Tibial nerve (tissue), 4 donors: ENCODE measurements around the gene TIAM1. TPM values are rescaled to one million over a fixed set of nuclear protein-coding genes. Genes with fewer than 3 reads are reported as not detected.

Experiments used
- DNase-seq, 2 donors: peaks; one replicate each; pipeline ENCODE4 v3.0.0-alpha.2; 2019; ENCODE audit warnings: low spot score in 2 of 2
- H3K27ac ChIP-seq, 4 donors: fragments of 200-600 bp; sonication (generic) in 3 of 4; one replicate each; pipeline ENCODE4 v1.5.1; 2017 to 2019; ENCODE audit warnings: mild to moderate bottlenecking in 1 of 4
- H3K27me3 ChIP-seq, 2 donors: fragments of 200-600 bp; sonication (generic) in 1 of 2; one replicate each; pipeline versions ENCODE4 v1.5.1 to v1.6.0; 2017 to 2019
- H3K36me3 ChIP-seq, 3 donors: fragments of 200-600 bp; sonication (generic); one replicate each; pipeline ENCODE4 v1.5.1; 2018 to 2019
- H3K4me1 ChIP-seq, 4 donors: fragments of 200-600 bp; sonication (generic) in 3 of 4; one replicate each; pipeline ENCODE4 v1.5.1; 2017 to 2019
- H3K4me3 ChIP-seq, 4 donors: fragments of 200-600 bp; sonication (generic) in 3 of 4; one replicate each; pipeline ENCODE4 v1.5.1; 2017 to 2019; ENCODE audit warnings: mild to moderate bottlenecking in 1 of 4, moderate library complexity in 1 of 4
- H3K9me3 ChIP-seq, 4 donors: fragments of 200-600 bp; sonication (generic) in 3 of 4; one replicate each; pipeline ENCODE4 v1.5.1; 2017 to 2019
- EP300 ChIP-seq, 2 donors: sonication (generic); formaldehyde crosslinking; IDR thresholded peaks; one replicate each; pipeline ENCODE4 v1.6.1; 2017; ENCODE audit warnings: antibody characterized with exemption in 2 of 2, mild to moderate bottlenecking in 1 of 2
- POLR2A ChIP-seq, 2 donors: fragments of 450-650 bp; IDR thresholded peaks; one replicate each; pipeline ENCODE4 v1.6.1; 2017; ENCODE audit warnings: antibody characterized with exemption in 2 of 2, mild to moderate bottlenecking in 2 of 2, moderate library complexity in 2 of 2
- WGBS, 2 donors: methylation state at CpG; one replicate each; pipeline ENCODE4 v1.1.5; 2018; 5-methylcytosine and 5-hydroxymethylcytosine counted together
- total RNA-seq, 4 donors: library from RNA; depleted of rRNA; stranded (reverse); fragments of >200 nt; gene quantifications; one replicate each; pipeline ENCODE4 v1.1.0, GENCODE V29; 2016
- TF ChIP-seq, protein P1 (sequence below), 5 experiments: fragments of 200-600 bp in 3 of 5; fragments of 450-650 bp in 2 of 5; sonication (generic) in 3 of 5; IDR thresholded peaks; one replicate each; pipeline ENCODE4 v1.5.1; 2016 to 2019; ENCODE audit warnings: antibody characterized with exemption in 5 of 5, mild to moderate bottlenecking in 3 of 5, moderate library complexity in 2 of 5

The TIAM1 gene
- total RNA-seq, 4 donors from 2014 or later, result 25.3 to 44.7 (median 31.6) TPM

DNA sequence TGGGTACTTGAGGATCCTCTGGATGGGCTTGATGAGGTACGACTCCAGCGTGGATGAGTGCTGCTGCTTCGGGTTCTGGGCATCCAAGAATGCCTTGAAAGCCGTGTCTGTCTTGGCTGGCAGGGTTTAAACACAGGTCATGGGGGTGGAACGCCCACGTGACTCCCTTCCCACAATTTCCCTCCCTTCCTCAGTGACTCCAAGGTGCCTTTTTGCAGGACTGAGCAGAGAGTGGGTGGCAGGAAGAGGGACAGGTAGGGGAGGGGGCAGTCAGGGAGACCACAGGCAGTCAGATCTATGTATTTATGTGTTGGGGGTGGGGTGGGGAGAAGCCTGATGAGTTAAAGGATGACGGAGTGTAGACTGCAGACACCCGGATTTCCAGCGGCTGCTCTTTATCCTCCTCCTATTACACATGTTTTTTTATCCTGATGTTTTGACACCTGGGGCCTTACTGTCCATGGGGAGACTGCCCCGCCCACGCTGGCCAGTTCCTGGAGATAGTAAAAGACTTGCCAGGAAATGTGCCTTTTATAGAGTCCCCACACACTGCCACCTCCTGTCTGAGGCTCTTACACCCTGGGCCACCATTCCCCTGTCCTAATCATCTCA lies 202.6 kb downstream of the TIAM1 start:
- TF ChIP-seq POLR2A (IDR thresholded peaks at IDR 0.05), result no peak
- TF ChIP-seq EP300 (IDR thresholded peaks at IDR 0.05), result no peak
- TF ChIP-seq, protein P1, sequence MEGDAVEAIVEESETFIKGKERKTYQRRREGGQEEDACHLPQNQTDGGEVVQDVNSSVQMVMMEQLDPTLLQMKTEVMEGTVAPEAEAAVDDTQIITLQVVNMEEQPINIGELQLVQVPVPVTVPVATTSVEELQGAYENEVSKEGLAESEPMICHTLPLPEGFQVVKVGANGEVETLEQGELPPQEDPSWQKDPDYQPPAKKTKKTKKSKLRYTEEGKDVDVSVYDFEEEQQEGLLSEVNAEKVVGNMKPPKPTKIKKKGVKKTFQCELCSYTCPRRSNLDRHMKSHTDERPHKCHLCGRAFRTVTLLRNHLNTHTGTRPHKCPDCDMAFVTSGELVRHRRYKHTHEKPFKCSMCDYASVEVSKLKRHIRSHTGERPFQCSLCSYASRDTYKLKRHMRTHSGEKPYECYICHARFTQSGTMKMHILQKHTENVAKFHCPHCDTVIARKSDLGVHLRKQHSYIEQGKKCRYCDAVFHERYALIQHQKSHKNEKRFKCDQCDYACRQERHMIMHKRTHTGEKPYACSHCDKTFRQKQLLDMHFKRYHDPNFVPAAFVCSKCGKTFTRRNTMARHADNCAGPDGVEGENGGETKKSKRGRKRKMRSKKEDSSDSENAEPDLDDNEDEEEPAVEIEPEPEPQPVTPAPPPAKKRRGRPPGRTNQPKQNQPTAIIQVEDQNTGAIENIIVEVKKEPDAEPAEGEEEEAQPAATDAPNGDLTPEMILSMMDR (IDR thresholded peaks at IDR 0.05), result no peak
- Histone ChIP-seq H3K36me3 (no peaks in the 10 kb centered on the region), H3K27ac (no peak overlapping the region), H3K4me1 (peaks cover 0 to 14% (median 0%) of the 10 kb centered on the region in 4 donors), H3K4me3 (no peak overlapping the region), H3K9me3 (no peaks in the 10 kb centered on the region), H3K27me3 (no peaks in the 10 kb centered on the region)
- 50 to 59% methylated on average over 11 of the region's 11 CpGs for WGBS, 2 donors
- no peak for DNase-seq

DNA sequence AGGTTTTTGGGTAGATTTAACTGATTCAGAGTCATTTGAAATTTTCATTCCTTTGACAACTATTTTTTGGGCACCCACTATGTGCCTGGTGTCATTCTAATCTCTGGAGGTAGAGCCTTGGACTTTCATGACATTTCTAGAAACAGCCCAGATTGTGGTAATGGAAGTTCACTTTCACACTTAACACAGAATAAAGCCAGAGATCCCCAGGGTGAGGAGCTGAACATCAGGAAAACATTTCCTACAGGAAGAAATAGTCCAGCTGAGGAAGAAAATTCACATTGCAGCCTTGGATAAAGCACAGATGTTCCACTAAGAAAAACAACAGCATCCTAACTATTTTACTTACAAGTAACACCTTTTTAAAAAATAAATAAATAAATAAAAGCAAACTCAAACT lies 203.4 kb downstream of the TIAM1 start:
- H3K4me1 ChIP-seq, result peaks cover 0 to 14% (median 0%) of the 10 kb centered on the region in 4 donors
- H3K27ac ChIP-seq, result no peak overlapping the region
- TF ChIP-seq, protein P1 (IDR thresholded peaks at IDR 0.05), result no peak
- TF ChIP-seq EP300 (IDR thresholded peaks at IDR 0.05) (no peak), POLR2A (IDR thresholded peaks at IDR 0.05) (no peak)
- no peaks in the 10 kb centered on the region for H3K27me3 ChIP-seq
- no peak for DNase-seq
- H3K9me3 ChIP-seq, result no peaks in the 10 kb centered on the region
- no peak overlapping the region for H3K4me3 ChIP-seq
- no peaks in the 10 kb centered on the region for H3K36me3 ChIP-seq

DNA sequence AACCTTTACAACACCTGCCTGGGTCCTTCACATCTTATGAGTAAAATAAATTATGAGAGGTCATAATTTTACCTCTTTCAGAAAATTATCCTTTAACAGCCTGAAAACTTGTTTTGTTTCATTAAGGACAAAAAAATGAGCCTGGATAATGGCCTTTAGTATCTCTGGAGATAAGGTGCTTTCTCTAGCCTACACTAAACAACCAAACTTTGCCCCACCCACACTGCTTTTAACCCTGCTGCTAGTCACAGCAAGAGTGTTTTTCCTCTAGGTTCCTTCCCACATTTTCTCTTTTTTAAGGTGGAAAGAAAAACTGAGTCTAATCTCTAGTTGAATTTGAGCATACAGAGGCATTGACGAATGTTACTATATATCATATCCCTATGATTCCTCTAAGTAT lies 204.0 kb downstream of the TIAM1 start:
- WGBS, 2 donors, result 76 to 82% methylated on average over 1 of the region's 1 CpG
- Histone ChIP-seq H3K4me3 (no peak overlapping the region), H3K9me3 (no peaks in the 10 kb centered on the region), H3K27ac (no peak overlapping the region), H3K27me3 (no peaks in the 10 kb centered on the region), H3K4me1 (peaks cover 0 to 19% (median 0%) of the 10 kb centered on the region in 4 donors), H3K36me3 (no peaks in the 10 kb centered on the region)
- DNase-seq, result no peak
- TF ChIP-seq EP300 (IDR thresholded peaks at IDR 0.05) (no peak), POLR2A (IDR thresholded peaks at IDR 0.05) (no peak)
- TF ChIP-seq, protein P1 (IDR thresholded peaks at IDR 0.05), result no peak

DNA sequence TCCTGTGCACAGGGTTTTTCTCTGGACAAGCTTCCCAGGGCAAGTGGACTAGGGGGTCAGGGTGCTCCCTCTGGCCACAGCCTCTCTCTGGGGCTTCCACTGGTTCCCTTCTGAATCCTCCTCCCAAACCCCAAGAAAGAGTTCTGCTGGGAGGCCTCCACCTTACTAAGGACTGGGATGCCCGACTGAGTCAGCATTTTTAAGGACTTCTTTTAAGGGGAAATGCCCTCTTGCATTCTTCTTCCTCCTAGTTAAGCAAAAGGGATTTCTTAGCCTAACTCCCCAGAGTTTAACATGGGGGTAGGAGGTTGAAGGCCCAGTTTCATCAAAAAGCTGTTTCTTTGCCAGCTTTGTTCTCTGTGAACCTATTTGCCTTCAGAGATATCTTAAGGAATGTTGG lies 206.1 kb downstream of the TIAM1 start:
- Histone ChIP-seq H3K36me3 (no peaks in the 10 kb centered on the region), H3K9me3 (no peaks in the 10 kb centered on the region), H3K27me3 (no peaks in the 10 kb centered on the region), H3K27ac (no peak overlapping the region), H3K4me1 (peaks cover 0 to 22% (median 0%) of the 10 kb centered on the region in 4 donors), H3K4me3 (no peak overlapping the region)
- TF ChIP-seq EP300 (IDR thresholded peaks at IDR 0.05) (no peak), POLR2A (IDR thresholded peaks at IDR 0.05) (no peak)
- TF ChIP-seq, protein P1 (IDR thresholded peaks at IDR 0.05), result no peak
- DNase-seq, result no peak
- 40 to 67% methylated on average over 1 of the region's 1 CpG for WGBS, 2 donors

DNA sequence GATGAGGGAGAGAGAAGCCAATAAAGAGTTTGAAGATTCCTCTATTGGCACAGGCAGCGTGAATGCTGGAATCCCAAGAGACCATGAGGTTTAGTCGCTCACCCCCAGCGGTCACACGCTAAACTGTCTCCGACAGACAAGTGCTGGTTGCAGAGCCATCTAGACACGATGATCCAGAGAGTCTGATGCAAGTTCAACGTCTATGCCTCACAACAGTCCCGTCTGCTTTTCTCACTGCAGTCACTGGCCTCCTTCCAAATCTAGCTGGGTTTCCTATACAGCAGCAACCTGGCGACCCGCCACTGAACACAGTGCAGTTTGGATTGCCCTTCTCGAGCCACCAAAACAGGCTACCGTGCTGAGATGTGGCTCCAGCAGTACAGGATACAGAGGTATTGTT lies 207.2 kb downstream of the TIAM1 start:
- no peaks in the 10 kb centered on the region for H3K9me3 ChIP-seq
- no peak overlapping the region for H3K27ac ChIP-seq
- WGBS, 2 donors, result 51 to 55% methylated on average over 12 of the region's 12 CpGs
- no peaks in the 10 kb centered on the region for H3K27me3 ChIP-seq
- no peak for DNase-seq
- H3K4me1 ChIP-seq, result peaks cover 0 to 20% (median 0%) of the 10 kb centered on the region in 4 donors
- no peak overlapping the region for H3K4me3 ChIP-seq
- no peaks in the 10 kb centered on the region for H3K36me3 ChIP-seq
- TF ChIP-seq, protein P1 (IDR thresholded peaks at IDR 0.05), result no peak
- TF ChIP-seq EP300 (IDR thresholded peaks at IDR 0.05) (no peak), POLR2A (IDR thresholded peaks at IDR 0.05) (no peak)
